IMR-90 (cell line): Measurements from ENCODE around the gene CADM2. TPM values are rescaled to one million over a fixed set of nuclear protein-coding genes. Genes with fewer than 3 reads are reported as not detected.

Experiments
- ATAC-seq: fragments of 200-7000 bp; cut with Tn5 transposase; 2 replicates; pipeline ENCODE4 v1.9.1; 2020; ENCODE audit warnings: low read depth, mild to moderate bottlenecking, moderate library complexity
- BruUV-seq: library from RNA; stranded (reverse); fragments of 400-500 nt; replicated peaks from 2 replicates; lab custom pipeline; 2021; lab: Mats Ljungman, UMichigan
- CTCF ChIA-PET: fragments of 300-600 bp; formaldehyde crosslinking; extraction: SDS; loops from one replicate; lab custom pipeline; 2021; ENCODE audit warnings: antibody characterized with exemption; lab: Yijun Ruan, JAX
- POLR2A ChIA-PET: fragments of 300-600 bp; sonication (Branson Sonifier 250); formaldehyde crosslinking; loops from one replicate; lab custom pipeline; 2022; ENCODE audit warnings: antibody characterized with exemption; ENCODE audit not compliant: unreplicated experiment; lab: Charles Lee
- DNase-seq: peaks from one replicate; pipeline ENCODE4 v3.0.0; 2013
- H2AFZ ChIP-seq: replicated peaks from 2 replicates; pipeline ENCODE3; 2013; ENCODE audit warnings: low read length, mild to moderate bottlenecking; ENCODE audit not compliant: poor library complexity
- H2AK5ac ChIP-seq: 2 replicates; pipeline ENCODE4 v1.6.1; 2013; ENCODE audit warnings: low read depth, low read length, inconsistent platforms
- H2AK9ac ChIP-seq: replicated peaks from 2 replicates; pipeline ENCODE3; 2013; ENCODE audit warnings: mild to moderate bottlenecking, low read depth, low read length, moderate library complexity; ENCODE audit not compliant: poor library complexity
- H2BK120ac ChIP-seq: 2 replicates; pipeline ENCODE4 v1.6.1; 2013; ENCODE audit warnings: low read depth, low read length, inconsistent platforms
- H2BK15ac ChIP-seq: 3 replicates; pipeline ENCODE4 v1.6.1; 2013; ENCODE audit warnings: low read depth, low read length, inconsistent platforms
- H2BK20ac ChIP-seq: 2 replicates; pipeline ENCODE4 v1.6.1; 2013; ENCODE audit warnings: low read depth, mild to moderate bottlenecking, inconsistent platforms, low read length, moderate library complexity
- H2BK5ac ChIP-seq: 2 replicates; pipeline ENCODE4 v1.6.1; 2013; ENCODE audit warnings: mild to moderate bottlenecking, low read depth, low read length, inconsistent platforms; ENCODE audit not compliant: poor library complexity, severe bottlenecking
- H3K14ac ChIP-seq: replicated peaks from 2 replicates; pipeline ENCODE4 v1.6.1; 2013; ENCODE audit warnings: low read depth, low read length, inconsistent platforms
- H3K18ac ChIP-seq: 2 replicates; pipeline ENCODE4 v1.6.1; 2013; ENCODE audit warnings: low read depth, low read length, control low read depth
- H3K23ac ChIP-seq: 2 replicates; pipeline ENCODE4 v1.6.1; 2013; ENCODE audit warnings: low read depth, low read length, inconsistent platforms
- H3K27ac ChIP-seq: 2 replicates; pipeline ENCODE4 v1.5.1; 2013; ENCODE audit warnings: mild to moderate bottlenecking, control low read depth, low read length; ENCODE audit not compliant: insufficient read depth
- H3K27me3 ChIP-seq: 2 replicates; pipeline ENCODE4 v1.6.1; 2013; ENCODE audit warnings: low read length; ENCODE audit not compliant: control insufficient read depth, insufficient read depth
- H3K36me3 ChIP-seq: 2 replicates; pipeline ENCODE4 v1.6.1; 2013; ENCODE audit warnings: low read length, mixed read lengths; ENCODE audit not compliant: control insufficient read depth, insufficient read depth
- H3K4ac ChIP-seq: 2 replicates; pipeline ENCODE4 v1.6.1; 2013; ENCODE audit warnings: low read depth, low read length, inconsistent platforms
- H3K4me1 ChIP-seq: 2 replicates; pipeline ENCODE4 v1.6.1; 2013; ENCODE audit warnings: low read length, mixed read lengths; ENCODE audit not compliant: control insufficient read depth, insufficient read depth
- H3K4me2 ChIP-seq: 2 replicates; pipeline ENCODE4 v1.6.1; 2013; ENCODE audit warnings: low read depth, mild to moderate bottlenecking, control low read depth, low read length, moderate library complexity
- H3K4me3 ChIP-seq: 2 replicates; pipeline ENCODE4 v1.5.1; 2013; ENCODE audit warnings: low read depth, mild to moderate bottlenecking, control low read depth, low read length, moderate library complexity; ENCODE audit not compliant: insufficient read depth
- H3K56ac ChIP-seq: 2 replicates; pipeline ENCODE4 v1.6.1; 2013; ENCODE audit warnings: low read length, inconsistent platforms; ENCODE audit not compliant: insufficient read depth; ENCODE audit errors: extremely low read depth
- H3K79me1 ChIP-seq, 2 experiments: 2 replicates each; pipeline ENCODE4 v1.6.1; 2013; ENCODE audit warnings: low read length in 2 of 2, inconsistent platforms in 1 of 2, low read depth in 1 of 2
- H3K9ac ChIP-seq: 2 replicates; pipeline ENCODE4 v1.6.1; 2013; ENCODE audit warnings: low read depth, low read length, control low read depth
- H3K9me1 ChIP-seq: 2 replicates; pipeline ENCODE4 v1.6.1; 2013; ENCODE audit warnings: low read length, inconsistent platforms; ENCODE audit not compliant: insufficient read depth
- H3K9me3 ChIP-seq: 2 replicates; pipeline ENCODE4 v1.6.1; 2013; ENCODE audit warnings: low read length; ENCODE audit not compliant: control insufficient read depth, insufficient read depth
- H4K20me1 ChIP-seq: 2 replicates; pipeline ENCODE4 v1.6.1; 2013; ENCODE audit warnings: low read length, inconsistent platforms; ENCODE audit not compliant: insufficient read depth
- H4K5ac ChIP-seq: 2 replicates; pipeline ENCODE4 v1.6.1; 2013; ENCODE audit warnings: mild to moderate bottlenecking, low read depth, low read length, control low read depth
- H4K8ac ChIP-seq, 2 experiments: 2 replicates each; pipeline ENCODE4 v1.6.1; 2013; ENCODE audit warnings: low read depth in 2 of 2, low read length in 2 of 2, control low read depth in 1 of 2, inconsistent platforms in 1 of 2
- H4K91ac ChIP-seq: 2 replicates; pipeline ENCODE4 v1.6.1; 2013; ENCODE audit warnings: low read depth, low read length, inconsistent platforms; ENCODE audit not compliant: insufficient read depth
- BHLHE40 ChIP-seq: fragments of 150-350 bp; IDR thresholded peaks from 2 replicates; pipeline ENCODE4 v1.6.1; 2016; ENCODE audit warnings: mild to moderate bottlenecking, low read depth, low read length
- CEBPB ChIP-seq: IDR thresholded peaks from 2 replicates; pipeline ENCODE4 v1.6.1; 2012; ENCODE audit warnings: low read depth, low read length, improper control_type of control experiment
- CHD1 ChIP-seq: IDR thresholded peaks from 2 replicates; pipeline ENCODE4 v1.6.1; 2012; ENCODE audit warnings: low read depth, low read length, improper control_type of control experiment
- CTCF ChIP-seq: conservative IDR thresholded peaks from 2 replicates; pipeline ENCODE4 v1.5.1; 2012; ENCODE audit warnings: mild to moderate bottlenecking, low read depth, low read length, improper control_type of control experiment
- ELK1 ChIP-seq: fragments of 150-350 bp; IDR thresholded peaks from 2 replicates; pipeline ENCODE4 v1.6.1; 2016; ENCODE audit warnings: low read depth, mild to moderate bottlenecking, low read length, moderate library complexity, borderline replicate concordance
- FOS ChIP-seq: fragments of 150-350 bp; IDR thresholded peaks from 2 replicates; pipeline ENCODE4 v1.6.1; 2016; ENCODE audit warnings: low read depth, low read length
- MAFK ChIP-seq: IDR thresholded peaks from 2 replicates; pipeline ENCODE4 v1.6.1; 2012; ENCODE audit warnings: low read depth, low read length, improper control_type of control experiment
- MAZ ChIP-seq: IDR thresholded peaks from 2 replicates; pipeline ENCODE4 v1.6.1; 2012; ENCODE audit warnings: low read depth, mild to moderate bottlenecking, low read length, improper control_type of control experiment, moderate library complexity, borderline replicate concordance
- MXI1 ChIP-seq: IDR thresholded peaks from 2 replicates; pipeline ENCODE4 v1.6.1; 2012; ENCODE audit warnings: low read depth, mild to moderate bottlenecking, low read length, moderate library complexity, borderline replicate concordance
- NFE2L2 ChIP-seq: fragments of 150-350 bp; IDR thresholded peaks from 2 replicates; pipeline ENCODE4 v1.6.1; 2016; ENCODE audit warnings: low read depth, mild to moderate bottlenecking, low read length
- POLR2A ChIP-seq: IDR thresholded peaks from 2 replicates; pipeline ENCODE4 v1.6.1; 2012; ENCODE audit warnings: mild to moderate bottlenecking, low read depth, low read length
- RAD21 ChIP-seq: IDR thresholded peaks from 2 replicates; pipeline ENCODE4 v1.6.1; 2012; ENCODE audit warnings: low read length, improper control_type of control experiment
- RCOR1 ChIP-seq: IDR thresholded peaks from 2 replicates; pipeline ENCODE4 v1.6.1; 2012; ENCODE audit warnings: mild to moderate bottlenecking, low read length, improper control_type of control experiment; ENCODE audit not compliant: insufficient replicate concordance
- RFX5 ChIP-seq: IDR thresholded peaks from 2 replicates; pipeline ENCODE4 v1.8.0; 2012; ENCODE audit warnings: low read depth, mild to moderate bottlenecking, low read length, moderate library complexity
- SMC3 ChIP-seq: fragments of 150-350 bp; IDR thresholded peaks from 2 replicates; pipeline ENCODE4 v1.6.1; 2016; ENCODE audit warnings: low read depth, mild to moderate bottlenecking, antibody characterized with exemption, low read length, moderate library complexity
- USF2 ChIP-seq: fragments of 150-350 bp; IDR thresholded peaks from 2 replicates; pipeline ENCODE4 v1.6.1; 2017; ENCODE audit warnings: mild to moderate bottlenecking, antibody characterized with exemption, low read length, low read depth
- WGBS, 2 experiments: methylation state at CpG; one replicate each; pipeline versions ENCODE4 v1.1.5 to v1.1.7; 2013; ENCODE audit warnings: missing lambda C conversion rate in 2 of 2; ENCODE audit not compliant: insufficient read length in 1 of 2; ENCODE audit errors: extremely low coverage in 2 of 2; 5-methylcytosine and 5-hydroxymethylcytosine counted together
- dilution Hi-C: fragments of 300-500 bp; cut with HindIII; formaldehyde crosslinking; loops from one replicate; pipeline ENCODE4 v1.14.3; 2018; ENCODE audit warnings: low sequenced_read_pairs; ENCODE audit not compliant: unreplicated experiment
- in situ Hi-C: fragments of 300-500 bp; cut with MboI; formaldehyde crosslinking; loops from 3 replicates; pipeline ENCODE4 v1.14.3; 2019; ENCODE audit warnings: low sequenced_read_pairs, inconsistent platforms, mixed read lengths
- intact Hi-C: fragments of 100-400 bp; cut with micrococcal nuclease; formaldehyde crosslinking; loops from 2 replicates; pipeline ENCODE4 v1.10.0; 2022
- polyA plus RNA-seq, 3 experiments: library from polyadenylated mRNA; depleted of rRNA; stranded (reverse); fragments of >200 nt; gene quantifications; 2 replicates each; pipeline ENCODE4 v1.2.3, GENCODE V29; 2012; ENCODE audit warnings: low replicate concordance in 1 of 3
- total RNA-seq: library from RNA; depleted of rRNA; stranded (reverse); fragments of >200 nt; gene quantifications from 2 replicates; pipeline ENCODE4 v1.2.3, GENCODE V29; 2012

Gene CADM2
- total and polyA plus RNA-seq, 2 of the 4 experiments (the other 2 are of a cell fraction), result not detected

GRCh38 chr3:85586018-85586417 lies 627.2 kb downstream of the CADM2 start:
- no peaks in the 10 kb centered on the region for H3K36me3 ChIP-seq
- H3K18ac ChIP-seq, result no peak overlapping the region
- no peak overlapping the region for H3K4ac ChIP-seq
- no peak overlapping the region for H3K27ac ChIP-seq
- no peak overlapping the region for H2AFZ ChIP-seq
- ATAC-seq (no peak), DNase-seq (no peak)
- H2BK20ac ChIP-seq, result no peak overlapping the region
- no peak overlapping the region for H2BK15ac ChIP-seq
- ChIA-PET CTCF (no interaction called here), POLR2A (no interaction called here)
- H3K4me1 ChIP-seq, result no peaks in the 10 kb centered on the region
- dilution Hi-C loops, result no loop called here
- no peak overlapping the region for H2AK5ac ChIP-seq
- no peak overlapping the region for H2AK9ac ChIP-seq
- no peak overlapping the region for H4K91ac ChIP-seq
- H3K9me3 ChIP-seq, result no peaks in the 10 kb centered on the region
- no peak overlapping the region for H3K14ac ChIP-seq
- H4K8ac ChIP-seq, result no peak overlapping the region
- H4K5ac ChIP-seq, result no peak overlapping the region
- no peak overlapping the region for H3K23ac ChIP-seq
- H2BK120ac ChIP-seq, result no peak overlapping the region
- no peak overlapping the region for H3K56ac ChIP-seq
- in situ Hi-C loops, result no loop called here
- no CpG with 5 or more reads among the region's 3 CpGs for WGBS, 2 experiments
- H3K79me1 ChIP-seq, result no peaks in the 10 kb centered on the region
- H3K9me1 ChIP-seq, result no peaks in the 10 kb centered on the region
- no peaks in the 10 kb centered on the region for H3K27me3 ChIP-seq
- H2BK5ac ChIP-seq, result no peak overlapping the region
- H3K4me2 ChIP-seq, result no peak overlapping the region
- no peak overlapping the region for H3K4me3 ChIP-seq
- H3K9ac ChIP-seq, result no peak overlapping the region
- no peaks in the 10 kb centered on the region for H4K20me1 ChIP-seq
- TF ChIP-seq FOS, result no peak
- no peak for TF ChIP-seq RFX5
- no peak for TF ChIP-seq RAD21
- no peak for TF ChIP-seq MAFK
- TF ChIP-seq CHD1, result no peak
- TF ChIP-seq RCOR1, result no peak
- TF ChIP-seq CTCF, result no peak
- TF ChIP-seq BHLHE40, result no peak
- TF ChIP-seq USF2, result no peak
- no peak for TF ChIP-seq ELK1
- no peak for TF ChIP-seq POLR2A
- no peak for TF ChIP-seq MAZ
- TF ChIP-seq SMC3, result no peak
- no peak for TF ChIP-seq MXI1
- TF ChIP-seq NFE2L2, result no peak
- no peak for TF ChIP-seq CEBPB
- intact Hi-C loops, result no loop called here
- no TSS peak for BruUV-seq
